Upper lobe of left lung (tissue), 6 donors: ENCODE data around the gene SFXN2. TPM values are rescaled to one million over a fixed set of nuclear protein-coding genes. Genes with fewer than 3 reads are reported as not detected.

Source experiments
- ATAC-seq, 2 donors: fragments of 200-7000 bp; cut with Tn5 transposase; one replicate each; pipeline ENCODE4 v1.9.1; 2022; ENCODE audit warnings: mild to moderate bottlenecking in 2 of 2, moderate library complexity in 2 of 2; ENCODE audit not compliant: low FRiP score in 2 of 2
- DNase-seq, 2 donors: peaks; one replicate each; pipeline ENCODE4 v3.0.0-alpha.2; 2019 to 2020
- H3K27ac ChIP-seq, 4 donors: fragments of 200-600 bp; sonication (generic); one replicate each; pipeline ENCODE4 v1.5.1; 2016 to 2019
- H3K27me3 ChIP-seq, 4 donors: fragments of 200-600 bp; sonication (generic); one replicate each; pipeline ENCODE4 v1.5.1; 2017 to 2019
- H3K36me3 ChIP-seq, 4 donors: fragments of 200-600 bp; sonication (generic); one replicate each; pipeline ENCODE4 v1.5.1; 2016 to 2019
- H3K4me1 ChIP-seq, 4 donors: fragments of 200-600 bp; sonication (generic); one replicate each; pipeline ENCODE4 v1.5.1; 2018 to 2019
- H3K4me3 ChIP-seq, 4 donors: fragments of 200-600 bp; sonication (generic); one replicate each; pipeline ENCODE4 v1.5.1; 2017 to 2019; ENCODE audit warnings: mild to moderate bottlenecking in 2 of 4, moderate library complexity in 1 of 4
- H3K9me3 ChIP-seq, 4 donors: fragments of 200-600 bp; sonication (generic); one replicate each; pipeline ENCODE4 v1.5.1; 2018 to 2019
- CTCF ChIP-seq, 6 experiments: fragments of 450-650 bp in 4 of 6; fragments of 200-600 bp in 2 of 6; sonication (generic) in 2 of 6; IDR thresholded peaks; one replicate each; pipeline ENCODE4 v1.5.1; 2016 to 2019; ENCODE audit warnings: antibody characterized with exemption in 6 of 6
- EP300 ChIP-seq, 4 donors: sonication (generic); formaldehyde crosslinking; IDR thresholded peaks; one replicate each; pipeline ENCODE4 v1.5.1; 2017; ENCODE audit warnings: antibody characterized with exemption in 4 of 4, control low read depth in 2 of 4
- POLR2A ChIP-seq, 4 donors: fragments of 450-650 bp; IDR thresholded peaks; one replicate each; pipeline ENCODE4 v1.5.1; 2016 to 2017; ENCODE audit warnings: antibody characterized with exemption in 4 of 4, mild to moderate bottlenecking in 2 of 4
- POLR2AphosphoS5 ChIP-seq, 2 donors: sonication (generic); formaldehyde crosslinking; IDR thresholded peaks; one replicate each; pipeline ENCODE4 v1.5.1; 2017; ENCODE audit warnings: antibody characterized with exemption in 2 of 2
- WGBS, 2 donors: methylation state at CpG; one replicate each; pipeline ENCODE4 v1.1.5; 2017 to 2018; 5-methylcytosine and 5-hydroxymethylcytosine counted together
- total RNA-seq, 6 donors: library from RNA; depleted of rRNA in 4 of 6; stranded (reverse); fragments of >200 nt in 4 of 6; gene quantifications; one replicate each; pipeline versions ENCODE4 v1.1.0 to v1.2.1, GENCODE V29; 2016 to 2021
- donor health status: DM: no; HTN: no; CAD: no; lungs with moderate emphysema.
- donor health status: DM: no; HTN: yes; CAD: no; lungs with severe emphysema.

SFXN2 gene
- total RNA-seq, 6 donors from 2014 or later: 3.9 to 28.3 (median 8.0) TPM

- Histone ChIP-seq H3K36me3 (no peaks in the 10 kb centered on the region), H3K9me3 (no peaks in the 10 kb centered on the region), H3K4me3 (no peak overlapping the region), H3K27ac (peak overlapping the region; percentile 78 to 89 (median 86)), H3K27me3 (no peaks in the 10 kb centered on the region), H3K4me1 (peaks cover 77 to 95% (median 88%) of the 10 kb centered on the region in 4 donors)
- ATAC-seq (no peak), DNase-seq (no peak)
- WGBS, 2 donors: 27 to 35% methylated on average over 5 to 8 of the region's 8 CpGs
- TF ChIP-seq EP300 (IDR thresholded peaks at IDR 0.05) (no peak), POLR2A (IDR thresholded peaks at IDR 0.05) (no peak), CTCF (IDR thresholded peaks at IDR 0.05) (no peak)
These were observed 66.9 kb downstream of the SFXN2 start for GRCh38 chr10:102781090-102781920.

GRCh38 chr10:102781921-102782557 is 67.6 kb downstream of the SFXN2 start:
- Histone ChIP-seq H3K9me3 (no peaks in the 10 kb centered on the region), H3K4me1 (peaks cover 77 to 95% (median 86%) of the 10 kb centered on the region in 4 donors), H3K36me3 (no peaks in the 10 kb centered on the region), H3K4me3 (no peak overlapping the region), H3K27ac (peak overlapping the region; percentile 78 to 89 (median 86)), H3K27me3 (no peaks in the 10 kb centered on the region)
- DNase-seq (no peak), ATAC-seq (peak in 1 of 2 donors; percentile 62)
- 55 to 61% methylated on average over 6 of the region's 6 CpGs for WGBS, 2 donors
- TF ChIP-seq POLR2A (IDR thresholded peaks at IDR 0.05): no peak
- no peak for TF ChIP-seq CTCF (IDR thresholded peaks at IDR 0.05)
- no peak for TF ChIP-seq POLR2AphosphoS5 (IDR thresholded peaks at IDR 0.05)
- TF ChIP-seq EP300 (IDR thresholded peaks at IDR 0.05): no peak

- Histone ChIP-seq H3K27ac (peak overlapping the region; percentile 78 to 89 (median 86)), H3K27me3 (no peaks in the 10 kb centered on the region), H3K9me3 (no peaks in the 10 kb centered on the region), H3K36me3 (no peaks in the 10 kb centered on the region), H3K4me1 (peaks cover 71 to 92% (median 78%) of the 10 kb centered on the region in 4 donors), H3K4me3 (no peak overlapping the region)
- peak in 1 of 2 donors; percentile 87 for DNase-seq
- 26 to 34% methylated on average over 17 to 18 of the region's 18 CpGs for WGBS, 2 donors
- TF ChIP-seq EP300 (IDR thresholded peaks at IDR 0.05) (peak; percentile 91 to 95 (median 93)), CTCF (IDR thresholded peaks at IDR 0.05) (no peak), POLR2AphosphoS5 (IDR thresholded peaks at IDR 0.05) (peak; percentile 54 to 96), POLR2A (IDR thresholded peaks at IDR 0.05) (no peak)
- peak; percentile 76 to 83 for ATAC-seq
These were observed 68.5 kb downstream of the SFXN2 start for GRCh38 chr10:102782673-102783551.

GRCh38 chr10:102783568-102783967 is 69.1 kb downstream of the SFXN2 start:
- H3K4me3 ChIP-seq: no peak overlapping the region
- 18 to 38% methylated on average over 1 of the region's 1 CpG for WGBS, 2 donors
- peak in 1 of 2 donors; percentile 6 for ATAC-seq

More at GRCh38 chr10:102783568-102783967, 69.1 kb downstream of the SFXN2 start:
- DNase-seq: no peak
- TF ChIP-seq POLR2AphosphoS5 (IDR thresholded peaks at IDR 0.05) (no peak), POLR2A (IDR thresholded peaks at IDR 0.05) (no peak), EP300 (IDR thresholded peaks at IDR 0.05) (no peak), CTCF (IDR thresholded peaks at IDR 0.05) (no peak)
- Histone ChIP-seq H3K9me3 (no peaks in the 10 kb centered on the region), H3K27ac (peak overlapping the region; percentile 78 to 89 (median 86)), H3K36me3 (no peaks in the 10 kb centered on the region), H3K4me1 (peaks cover 67 to 87% (median 73%) of the 10 kb centered on the region in 4 donors), H3K27me3 (no peaks in the 10 kb centered on the region)
